H9 (cell line): ENCODE data around the gene HOXB6. TPM values are rescaled to one million over a fixed set of nuclear protein-coding genes. Genes with fewer than 3 reads are reported as not detected.

Experiments
- DNase-seq: peaks from one replicate; pipeline ENCODE4 v3.0.0-alpha.2; 2017
- H2AFZ ChIP-seq: one replicate; pipeline ENCODE4 v1.6.1; 2013; ENCODE audit warnings: mild to moderate bottlenecking, low read length, control low read depth, moderate library complexity
- H2AK5ac ChIP-seq: 2 replicates; pipeline ENCODE4 v1.6.1; 2013; ENCODE audit warnings: low read length, control low read depth, mixed read lengths; ENCODE audit not compliant: insufficient read length
- H2BK120ac ChIP-seq: one replicate; pipeline ENCODE4 v1.6.1; 2013; ENCODE audit warnings: low read depth, mild to moderate bottlenecking, low read length, control low read depth, inconsistent platforms; ENCODE audit not compliant: poor library complexity, severe bottlenecking
- H2BK12ac ChIP-seq: 2 replicates; pipeline ENCODE4 v1.6.1; 2013; ENCODE audit warnings: low read length, control low read depth, mixed read lengths, low read depth; ENCODE audit not compliant: insufficient read length
- H2BK15ac ChIP-seq: 2 replicates; pipeline ENCODE4 v1.6.1; 2013; ENCODE audit warnings: low read depth, low read length, control low read depth
- H2BK20ac ChIP-seq: one replicate; pipeline ENCODE4 v1.6.1; 2013; ENCODE audit warnings: low read depth, mild to moderate bottlenecking, low read length, control low read depth, inconsistent platforms; ENCODE audit not compliant: poor library complexity, severe bottlenecking
- H2BK5ac ChIP-seq: 2 replicates; pipeline ENCODE4 v1.6.1; 2013; ENCODE audit warnings: low read length, control low read depth, mixed read lengths; ENCODE audit not compliant: insufficient read length
- H3K14ac ChIP-seq: 2 replicates; pipeline ENCODE4 v1.6.1; 2013; ENCODE audit warnings: low read length, control low read depth; ENCODE audit not compliant: insufficient read depth
- H3K18ac ChIP-seq: 2 replicates; pipeline ENCODE4 v1.6.1; 2013; ENCODE audit warnings: low read depth, mild to moderate bottlenecking, mixed read lengths, low read length, control low read depth; ENCODE audit not compliant: insufficient read length
- H3K23ac ChIP-seq: 2 replicates; pipeline ENCODE4 v1.6.1; 2013; ENCODE audit warnings: low read length, control low read depth, mixed read lengths, low read depth; ENCODE audit not compliant: insufficient read length
- H3K23me2 ChIP-seq: 2 replicates; pipeline ENCODE4 v1.6.1; 2013; ENCODE audit warnings: low read depth, mild to moderate bottlenecking, mixed read lengths, low read length, control low read depth; ENCODE audit not compliant: insufficient read length, poor library complexity, severe bottlenecking
- H3K27ac ChIP-seq: 2 replicates; pipeline ENCODE4 v1.5.1; 2013; ENCODE audit warnings: low read length, control low read depth, mixed read lengths, low read depth; ENCODE audit not compliant: insufficient read length
- H3K27me3 ChIP-seq: 2 replicates; pipeline ENCODE4 v1.6.1; 2013; ENCODE audit warnings: low read length, control low read depth, inconsistent platforms; ENCODE audit not compliant: insufficient read depth
- H3K4ac ChIP-seq: 2 replicates; pipeline ENCODE4 v1.6.1; 2013; ENCODE audit warnings: low read depth, mild to moderate bottlenecking, control low read depth, inconsistent platforms, low read length, moderate library complexity
- H3K4me1 ChIP-seq: 2 replicates; pipeline ENCODE4 v1.6.1; 2013; ENCODE audit warnings: low read length, control low read depth, inconsistent platforms; ENCODE audit not compliant: insufficient read depth
- H3K4me2 ChIP-seq: 2 replicates; pipeline ENCODE4 v1.6.1; 2013; ENCODE audit warnings: low read length, control low read depth, mixed read lengths; ENCODE audit not compliant: insufficient read length, insufficient read depth
- H3K56ac ChIP-seq: 2 replicates; pipeline ENCODE4 v1.6.1; 2013; ENCODE audit warnings: low read depth, mild to moderate bottlenecking, mixed read lengths, low read length, control low read depth; ENCODE audit not compliant: insufficient read length
- H3K79me1 ChIP-seq: 2 replicates; pipeline ENCODE4 v1.6.1; 2013; ENCODE audit warnings: low read depth, mild to moderate bottlenecking, moderate library complexity, low read length, control low read depth, inconsistent platforms; ENCODE audit not compliant: insufficient read depth, poor library complexity, severe bottlenecking
- H3K79me2 ChIP-seq: 2 replicates; pipeline ENCODE4 v1.6.1; 2013; ENCODE audit warnings: low read length, control low read depth, inconsistent platforms; ENCODE audit not compliant: insufficient read depth
- H3K9ac ChIP-seq: 2 replicates; pipeline ENCODE4 v1.6.1; 2013; ENCODE audit warnings: low read length, control low read depth, mixed read lengths; ENCODE audit not compliant: insufficient read length; ENCODE audit errors: extremely low read depth
- H3K9me3 ChIP-seq: one replicate; pipeline ENCODE4 v1.6.1; 2013; ENCODE audit warnings: low read depth, low read length, inconsistent platforms; ENCODE audit not compliant: control insufficient read depth
- H3T11ph ChIP-seq: one replicate; pipeline ENCODE4 v1.6.1; 2013; ENCODE audit warnings: mild to moderate bottlenecking, low read length, control low read depth, inconsistent platforms
- H4K20me1 ChIP-seq: one replicate; pipeline ENCODE4 v1.6.1; 2013; ENCODE audit not compliant: control insufficient read depth, insufficient read length, insufficient read depth
- H4K5ac ChIP-seq: 2 replicates; pipeline ENCODE4 v1.6.1; 2013; ENCODE audit warnings: low read depth, mild to moderate bottlenecking, mixed read lengths, low read length, control low read depth; ENCODE audit not compliant: insufficient read length
- H4K8ac ChIP-seq: replicated peaks from 2 replicates; pipeline ENCODE4 v1.6.1; 2013; ENCODE audit warnings: low read length, control low read depth, mixed read lengths, low read depth; ENCODE audit not compliant: insufficient read length
- H4K91ac ChIP-seq: 2 replicates; pipeline ENCODE4 v1.6.1; 2013; ENCODE audit warnings: low read depth, mild to moderate bottlenecking, moderate library complexity, mixed read lengths, low read length, control low read depth; ENCODE audit not compliant: insufficient read length
- H3K27ac Mint-ChIP-seq, 3 experiments: 2 replicates in 2 of 3; 3 replicates in 1 of 3; pipeline ENCODE4 v1.8.0; 2020 to 2021; ENCODE audit warnings: mixed read lengths in 3 of 3, mild to moderate bottlenecking in 1 of 3, moderate library complexity in 1 of 3
- H3K27me3 Mint-ChIP-seq: 2 replicates; pipeline ENCODE4 v1.8.0; 2021; ENCODE audit warnings: low read depth, mild to moderate bottlenecking, moderate library complexity, mixed read lengths
- H3K36me3 Mint-ChIP-seq, 3 experiments: 2 replicates in 2 of 3; 3 replicates in 1 of 3; pipeline ENCODE4 v1.8.0; 2020 to 2021; ENCODE audit warnings: low read depth in 3 of 3, mixed read lengths in 3 of 3; ENCODE audit not compliant: insufficient read depth in 1 of 3
- H3K4me1 Mint-ChIP-seq, 2 experiments: 2 replicates each; pipeline ENCODE4 v1.8.0; 2020; ENCODE audit warnings: mixed read lengths in 2 of 2
- H3K4me3 Mint-ChIP-seq, 2 experiments: 2 replicates in 1 of 2; 3 replicates in 1 of 2; pipeline ENCODE4 v1.8.0; 2020 to 2021; ENCODE audit warnings: mild to moderate bottlenecking in 2 of 2, mixed read lengths in 2 of 2, moderate library complexity in 1 of 2
- H3K9me3 Mint-ChIP-seq, 2 experiments: 2 replicates in 1 of 2; 3 replicates in 1 of 2; pipeline ENCODE4 v1.8.0; 2020; ENCODE audit warnings: mild to moderate bottlenecking in 2 of 2, mixed read lengths in 2 of 2, moderate library complexity in 1 of 2
- WGBS: extraction: QIAGEN DNeasy Blood & Tissue Kit; methylation state at CpG from one replicate; pipeline ENCODE4 v1.1.7; 2013; ENCODE audit warnings: missing lambda C conversion rate, low lambda C conversion rate, mixed read lengths; ENCODE audit not compliant: insufficient read length; ENCODE audit errors: extremely low coverage; 5-methylcytosine and 5-hydroxymethylcytosine counted together
- total RNA-seq: library from RNA; stranded (reverse); gene quantifications from 2 replicates; pipeline ENCODE4 v1.2.1, GENCODE V29; 2021
- TF ChIP-seq, protein P1 (sequence below): fragments of 200-600 bp; sonication (generic); conservative IDR thresholded peaks from 3 replicates; pipeline ENCODE4 v1.8.0; 2021; ENCODE audit warnings: antibody characterized with exemption, mild to moderate bottlenecking

HOXB6 gene
- total RNA-seq, 1 experiment from 2014 or later = not detected

DNA sequence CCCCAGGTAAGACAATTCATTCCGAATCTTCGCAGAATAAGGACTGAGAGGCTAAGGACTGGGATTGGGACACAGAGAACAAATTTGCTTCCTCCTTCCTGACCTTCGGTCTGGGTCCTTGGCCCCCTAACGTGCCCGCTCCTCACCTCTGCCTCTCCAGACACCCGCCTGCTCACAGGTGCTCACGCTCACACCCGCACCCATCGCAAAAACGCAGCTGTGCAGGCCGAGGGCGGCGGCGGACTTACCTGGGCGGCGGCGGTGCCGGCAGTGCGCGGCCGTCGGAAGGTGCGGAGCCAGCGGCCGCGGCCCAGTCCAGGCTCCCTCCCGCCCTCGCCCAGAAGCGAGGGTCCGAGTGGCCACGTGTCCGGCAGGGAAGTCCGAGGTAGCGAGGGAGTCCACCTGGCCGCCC, 28.5 kb upstream of the HOXB6 start:
- peak; percentile 63 for DNase-seq

More for the DNA sequence above, 28.5 kb upstream of the HOXB6 start:
- no peak overlapping the region for H3T11ph ChIP-seq
- H3K36me3 Mint-ChIP-seq = peaks cover 0 to 1% (median 0%) of the 10 kb centered on the region in 3 experiments; a peak in 2 of 7 replicates
- H3K27me3 ChIP-seq = peaks cover 97% of the 10 kb centered on the region
- H2BK12ac ChIP-seq = no peak overlapping the region
- no peak overlapping the region for H2BK15ac ChIP-seq
- H2BK20ac ChIP-seq = no peak overlapping the region
- no peak overlapping the region for H3K27ac Mint-ChIP-seq
- no peaks in the 10 kb centered on the region for H4K20me1 ChIP-seq
- H3K9me3 Mint-ChIP-seq = peaks cover 4 to 17% of the 10 kb centered on the region in 2 experiments
- no peak overlapping the region for H3K14ac ChIP-seq
- no peak overlapping the region for H4K91ac ChIP-seq
- no peak overlapping the region for H2BK5ac ChIP-seq
- no peak overlapping the region for H2AK5ac ChIP-seq
- no peaks in the 10 kb centered on the region; the same call in 1 of the 2 replicates for H3K4me1 ChIP-seq
- no peak overlapping the region for H2BK120ac ChIP-seq
- no peak overlapping the region for H2AFZ ChIP-seq
- H3K79me2 ChIP-seq = no peaks in the 10 kb centered on the region; the same call in 1 of the 2 replicates
- no peak overlapping the region for H3K4me2 ChIP-seq
- H3K27ac ChIP-seq = no peak overlapping the region
- H4K5ac ChIP-seq = no peak overlapping the region
- no CpG with 5 or more reads among the region's 35 CpGs for WGBS
- no peak overlapping the region for H3K9ac ChIP-seq
- H3K4me1 Mint-ChIP-seq = peaks cover 2 to 8% of the 10 kb centered on the region in 2 experiments; a peak in 2 of 4 replicates
- TF ChIP-seq, protein P1, sequence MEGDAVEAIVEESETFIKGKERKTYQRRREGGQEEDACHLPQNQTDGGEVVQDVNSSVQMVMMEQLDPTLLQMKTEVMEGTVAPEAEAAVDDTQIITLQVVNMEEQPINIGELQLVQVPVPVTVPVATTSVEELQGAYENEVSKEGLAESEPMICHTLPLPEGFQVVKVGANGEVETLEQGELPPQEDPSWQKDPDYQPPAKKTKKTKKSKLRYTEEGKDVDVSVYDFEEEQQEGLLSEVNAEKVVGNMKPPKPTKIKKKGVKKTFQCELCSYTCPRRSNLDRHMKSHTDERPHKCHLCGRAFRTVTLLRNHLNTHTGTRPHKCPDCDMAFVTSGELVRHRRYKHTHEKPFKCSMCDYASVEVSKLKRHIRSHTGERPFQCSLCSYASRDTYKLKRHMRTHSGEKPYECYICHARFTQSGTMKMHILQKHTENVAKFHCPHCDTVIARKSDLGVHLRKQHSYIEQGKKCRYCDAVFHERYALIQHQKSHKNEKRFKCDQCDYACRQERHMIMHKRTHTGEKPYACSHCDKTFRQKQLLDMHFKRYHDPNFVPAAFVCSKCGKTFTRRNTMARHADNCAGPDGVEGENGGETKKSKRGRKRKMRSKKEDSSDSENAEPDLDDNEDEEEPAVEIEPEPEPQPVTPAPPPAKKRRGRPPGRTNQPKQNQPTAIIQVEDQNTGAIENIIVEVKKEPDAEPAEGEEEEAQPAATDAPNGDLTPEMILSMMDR = no peak
- H4K8ac ChIP-seq = no peak overlapping the region
- peaks cover 100% of the 10 kb centered on the region for H3K27me3 Mint-ChIP-seq
- H3K79me1 ChIP-seq = no peaks in the 10 kb centered on the region
- H3K4me3 Mint-ChIP-seq = no peak overlapping the region
- H3K23ac ChIP-seq = no peak overlapping the region
- H3K4ac ChIP-seq = no peak overlapping the region
- no peak overlapping the region for H3K18ac ChIP-seq
- H3K23me2 ChIP-seq = no peaks in the 10 kb centered on the region
- H3K56ac ChIP-seq = no peak overlapping the region
- H3K9me3 ChIP-seq = no peaks in the 10 kb centered on the region
